Measurements from ENCODE around the gene ZNF232.
"Not testable (repeated sequence)": the region's sequence is repeated elsewhere in the genome, so short reads cannot be mapped to it uniquely, and the experiment has no call there.

The ZNF232 gene

DNA sequence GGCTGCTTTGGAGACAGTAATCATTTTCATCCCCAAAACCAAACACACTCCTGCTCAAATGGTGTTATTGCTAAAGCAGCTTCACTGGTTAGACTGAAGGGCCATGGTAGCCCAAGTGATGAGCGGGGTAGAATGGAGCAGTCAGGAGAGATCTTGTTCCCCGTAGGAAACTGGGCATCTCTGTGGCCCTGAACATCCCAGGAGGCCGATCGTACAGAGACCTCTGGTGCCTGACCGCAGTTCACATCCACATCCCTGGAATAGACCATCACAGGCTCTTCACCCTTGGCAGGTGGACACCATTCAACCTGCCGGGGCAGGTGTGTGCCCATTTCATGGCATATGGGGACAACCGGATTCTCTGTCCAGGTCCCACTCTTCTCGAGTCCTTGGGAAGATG is 18.1 kb upstream of the ZNF232 start:
- not testable (repeated sequence) for DNase-seq (ENCODE audit: low read depth)

- no peak for DNase-seq (ENCODE audit: low read depth)
These were observed 17.3 kb upstream of the ZNF232 start for GRCh38 chr17:5128905-5129535.

DNA sequence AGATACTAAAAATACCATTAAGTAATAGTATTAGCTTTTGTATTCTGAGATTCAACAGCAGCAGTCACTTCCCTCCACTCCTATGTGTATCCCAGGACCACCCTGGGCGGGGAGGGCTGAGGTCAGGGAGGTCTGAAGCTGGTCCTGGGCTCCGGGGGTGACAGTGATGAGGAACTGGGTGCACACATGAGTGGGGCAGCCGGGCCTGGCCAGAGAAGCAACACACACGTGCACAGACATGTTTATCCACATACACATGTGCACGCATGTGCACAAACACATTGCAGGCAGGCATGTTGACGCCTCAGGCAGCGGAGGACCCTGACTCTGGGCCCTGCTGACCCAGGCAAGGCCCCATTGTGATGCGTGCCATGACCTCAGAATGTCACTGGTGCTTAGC is 16.7 kb upstream of the ZNF232 start:
- DNase-seq (ENCODE audit: low read depth), result not testable (repeated sequence)

- no peak for DNase-seq (ENCODE audit: low read depth)
These were observed 16.2 kb upstream of the ZNF232 start for GRCh38 chr17:5127910-5128309.

- no peak for DNase-seq (ENCODE audit: low read depth)
These were observed 15.2 kb upstream of the ZNF232 start for GRCh38 chr17:5126719-5127488.

DNA sequence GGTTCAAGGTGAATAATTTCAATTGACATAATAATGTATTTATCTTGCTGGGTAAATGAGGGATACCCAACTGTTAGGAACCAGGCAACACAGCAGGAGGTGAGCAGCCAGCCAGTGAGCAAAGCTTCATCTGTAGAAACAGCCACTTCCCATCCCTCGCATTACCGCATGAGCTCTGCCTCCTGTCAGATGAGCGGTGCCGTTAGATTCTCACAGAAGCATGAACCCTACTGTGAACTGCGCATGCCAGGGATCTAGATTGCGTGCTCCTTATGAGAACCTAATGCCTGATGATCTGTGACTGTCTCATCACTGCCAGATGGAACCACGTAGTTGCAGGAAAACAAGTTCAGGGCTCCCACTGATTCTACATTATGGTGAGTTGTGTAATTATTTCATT is 13.2 kb upstream of the ZNF232 start:
- not testable (repeated sequence) for DNase-seq (ENCODE audit: low read depth)

DNA sequence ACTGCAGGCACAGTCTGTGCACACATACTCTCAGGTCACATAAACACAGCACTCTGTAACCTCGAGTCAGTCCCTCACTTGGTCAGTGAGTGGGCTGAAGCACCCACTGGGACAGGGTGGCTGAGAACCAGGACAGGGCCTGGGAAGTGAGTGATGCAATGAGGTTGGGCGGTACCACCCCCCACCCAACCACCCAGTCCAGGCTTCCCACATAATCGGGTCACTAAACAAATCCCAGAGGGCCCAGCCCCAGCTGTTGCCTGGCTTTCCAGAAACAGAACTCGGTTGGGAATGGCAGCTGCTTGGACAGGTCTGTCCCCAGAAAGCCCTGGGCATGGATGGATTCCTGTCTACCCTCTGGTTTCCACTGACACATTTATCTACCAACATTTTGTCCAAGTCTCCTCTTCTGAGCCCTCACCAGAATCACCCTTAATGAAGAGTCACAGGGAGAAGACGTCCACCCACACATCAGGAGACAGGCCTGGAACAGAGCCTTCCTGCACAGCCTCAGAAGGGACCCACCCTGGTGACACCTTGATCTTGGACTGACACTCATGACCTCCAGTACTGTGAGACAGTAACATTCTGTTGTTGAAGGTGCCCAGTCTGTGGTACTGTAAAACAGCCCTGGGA is 12.6 kb upstream of the ZNF232 start:
- DNase-seq (ENCODE audit: low read depth), result not testable (repeated sequence)

GRCh38 chr17:5123343-5124124 is 11.9 kb upstream of the ZNF232 start:
- DNase-seq (ENCODE audit: low read depth), result no peak

DNA sequence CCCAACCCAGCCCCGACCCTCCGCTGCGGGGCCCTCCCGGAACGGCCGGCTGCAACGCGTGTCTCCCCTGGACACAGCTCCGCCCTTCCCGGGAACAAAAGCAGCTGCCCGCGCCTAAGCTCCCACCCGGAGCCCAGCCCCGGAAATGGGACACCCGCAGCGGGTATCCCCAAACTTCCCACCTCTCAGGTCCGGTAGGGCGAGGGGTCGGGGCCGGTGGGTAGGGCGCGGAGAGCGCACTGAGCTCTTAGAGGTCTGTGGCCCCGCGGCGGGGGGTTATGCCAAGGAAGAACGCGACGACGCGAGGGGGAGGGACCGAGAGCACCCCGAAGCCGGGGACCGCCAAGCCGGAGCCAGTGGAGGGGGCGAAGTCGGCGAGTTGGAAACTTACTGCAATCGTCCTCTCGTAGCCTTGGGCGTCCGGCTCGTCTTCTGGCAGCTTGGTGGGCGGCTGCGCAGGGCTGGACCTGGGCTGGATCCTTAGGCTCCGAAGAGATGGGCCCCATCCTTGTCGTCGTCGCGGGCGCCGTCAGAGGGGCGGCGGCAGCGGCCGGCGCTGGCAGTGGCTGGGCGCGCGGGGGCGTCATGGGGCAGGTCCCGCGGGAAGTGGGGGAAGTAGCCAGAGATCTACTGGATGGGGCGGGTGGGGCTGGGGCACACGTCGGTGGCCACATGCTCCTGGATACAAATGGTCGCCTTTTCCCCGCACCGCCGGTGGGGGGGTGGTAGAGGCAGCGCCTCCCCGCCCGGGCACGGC is 11.1 kb upstream of the ZNF232 start:
- no peak for DNase-seq (ENCODE audit: low read depth)

DNA sequence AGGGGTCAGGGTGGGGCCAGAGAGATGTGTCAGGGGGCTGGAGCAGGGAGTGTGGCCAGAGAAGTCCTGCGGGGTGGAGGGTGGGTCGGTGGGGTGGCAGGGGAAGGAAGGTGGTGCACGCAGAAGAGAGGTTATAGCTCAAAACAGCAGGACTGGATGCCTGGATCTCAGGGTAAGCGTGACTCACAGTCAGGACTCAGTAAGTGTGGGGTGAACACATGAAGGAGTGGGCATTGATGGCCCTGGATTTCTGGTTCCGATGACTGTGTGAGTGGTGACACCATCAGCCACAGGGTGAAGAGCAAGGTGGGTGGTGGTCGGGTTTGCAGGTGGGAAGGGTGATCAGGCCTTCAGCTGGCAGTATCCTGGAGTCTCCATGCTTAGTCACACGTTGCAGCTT is 10.4 kb upstream of the ZNF232 start:
- DNase-seq (ENCODE audit: low read depth), result not testable (repeated sequence)

- DNase-seq (ENCODE audit: low read depth), result no peak
These were observed 9.6 kb upstream of the ZNF232 start for GRCh38 chr17:5121186-5121841.

- not testable (repeated sequence) for DNase-seq (ENCODE audit: low read depth)
These were observed 8.9 kb upstream of the ZNF232 start for GRCh38 chr17:5120436-5121185.

GRCh38 chr17:5120036-5120435 is 8.4 kb upstream of the ZNF232 start:
- no peak for DNase-seq (ENCODE audit: low read depth)

DNA sequence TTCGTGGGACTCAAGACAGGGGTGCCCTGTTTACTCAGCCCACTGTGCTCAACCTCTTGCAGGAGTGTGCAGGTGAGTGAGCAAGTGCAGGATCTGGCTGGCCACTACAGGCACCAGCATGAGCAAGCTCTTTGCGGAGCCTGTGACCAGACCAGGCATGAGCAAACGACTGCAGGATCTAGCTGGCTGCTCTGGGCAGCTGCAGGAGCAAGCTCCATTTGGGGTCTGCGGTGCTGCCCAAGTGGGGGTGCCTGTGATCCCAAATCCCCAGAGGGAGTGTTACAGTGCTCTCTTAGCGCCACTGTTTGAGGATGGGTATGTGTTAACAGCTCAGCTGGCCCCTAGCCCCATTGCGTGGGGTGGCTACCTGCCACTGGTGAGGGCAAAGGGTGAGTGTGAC is 6.5 kb upstream of the ZNF232 start:
- DNase-seq (ENCODE audit: low read depth), result no peak

- DNase-seq (ENCODE audit: low read depth), result no peak
These were observed 4.3 kb upstream of the ZNF232 start, which contains the start of gene USP6 for GRCh38 chr17:5115673-5116651. Gene USP6, plus strand, starts transcription at chr17:5116032. Its CDS starts 14,336 bp downstream, at chr17:5130368.

GRCh38 chr17:5110816-5111215 is 862 bp downstream of the ZNF232 start:
- no peak for DNase-seq (ENCODE audit: low read depth)

GRCh38 chr17:5100832-5101231 is 10.8 kb downstream of the ZNF232 start:
- DNase-seq (ENCODE audit: low read depth), result no peak

- no peak for DNase-seq (ENCODE audit: low read depth)
These were observed 12.4 kb downstream of the ZNF232 start for GRCh38 chr17:5099271-5099670.

Measured in T follicular helper cell (primary cell).